Right lung (tissue), 5 donors: ENCODE measurements around the gene EHD1. TPM values are rescaled to one million over a fixed set of nuclear protein-coding genes. Genes with fewer than 3 reads are reported as not detected.
"Not testable (repeated sequence)": the region's sequence is repeated elsewhere in the genome, so short reads cannot be mapped to it uniquely, and the experiment has no call there.

Experiments used
- DNase-seq, 2 donors: peaks; one replicate each; pipeline ENCODE4 v3.0.0-alpha.2; 2013
- polyA plus RNA-seq, 5 donors: library from polyadenylated mRNA; unstranded; fragments of 120-200 nt; gene quantifications; one replicate each; pipeline versions ENCODE4 v1.2.1 to v1.2.3, GENCODE V29; 2013; ENCODE audit warnings: inconsistent platforms in 1 of 5, low replicate concordance in 1 of 5; ENCODE audit not compliant: insufficient read length in 5 of 5, insufficient read depth in 1 of 5

EHD1 gene
- polyA plus RNA-seq, 5 donors, result 38.4 to 65.5 (median 49.2) TPM

GRCh38 chr11:64832467-64833197 lies 45.8 kb downstream of the EHD1 start:
- DNase-seq, result no peak

- DNase-seq, result no peak
Measured at GRCh38 chr11:64831411-64831891, 47.0 kb downstream of the EHD1 start.

GRCh38 chr11:64829536-64830251 lies 48.7 kb downstream of the EHD1 start:
- DNase-seq, result no peak

- DNase-seq, result no peak
Measured at GRCh38 chr11:64827451-64827839, 51.0 kb downstream of the EHD1 start.

GRCh38 chr11:64826578-64827450 lies 51.6 kb downstream of the EHD1 start:
- DNase-seq, result no peak

- no peak for DNase-seq
Measured at GRCh38 chr11:64826062-64826461, 52.4 kb downstream of the EHD1 start.

- no peak for DNase-seq
Measured at GRCh38 chr11:64823568-64824119, 54.8 kb downstream of the EHD1 start.

- DNase-seq, result no peak
Measured at GRCh38 chr11:64817476-64817875, 60.9 kb downstream of the EHD1 start.

- not testable (repeated sequence) for DNase-seq
Measured at GRCh38 chr11:64815433-64815832, 63.0 kb downstream of the EHD1 start.

GRCh38 chr11:64814712-64815187 lies 63.7 kb downstream of the EHD1 start:
- no peak for DNase-seq

GRCh38 chr11:64813826-64814225 lies 64.6 kb downstream of the EHD1 start:
- DNase-seq, result no peak

- no peak for DNase-seq
Measured at GRCh38 chr11:64810891-64811272, 67.5 kb downstream of the EHD1 start.

- peak; percentile 92 to 93 for DNase-seq
Measured at GRCh38 chr11:64810271-64810890, 68.0 kb downstream of the EHD1 start, which contains the start of gene MEN1. Gene MEN1 (minus strand): TSS chr11:64810551. CDS start chr11:64810109, 442 bp downstream.

GRCh38 chr11:64809781-64810241 lies 68.6 kb downstream of the EHD1 start:
- no peak for DNase-seq

- DNase-seq, result no peak
Measured at GRCh38 chr11:64805481-64805880, 72.9 kb downstream of the EHD1 start.

- DNase-seq, result no peak
Measured at GRCh38 chr11:64804346-64805210, 73.8 kb downstream of the EHD1 start.

- DNase-seq, result no peak
Measured at GRCh38 chr11:64803846-64804345, 74.5 kb downstream of the EHD1 start.

- DNase-seq, result peak; percentile 84 to 89
Measured at GRCh38 chr11:64803158-64803845, 75.1 kb downstream of the EHD1 start, which contains the start of gene MAP4K2. Gene MAP4K2 (minus strand): TSS chr11:64803214. CDS start chr11:64803149, 65 bp downstream.
